ENCODE results near the gene SLC7A1. TPM values are rescaled to one million over a fixed set of nuclear protein-coding genes. Genes with fewer than 3 reads are reported as not detected.

SLC7A1 gene
- total RNA-seq, 1 experiment from 2014 or later: 84.5 TPM

GRCh38 chr13:29483623-29484022, 111.9 kb downstream of the SLC7A1 start:
- Mint-ChIP-seq H3K4me3 (no peak overlapping the region), H3K27me3 (ENCODE audit: low read depth) (no peaks in the 10 kb centered on the region), H3K27ac (peak overlapping the region; percentile 42), H3K9me3 (no peaks in the 10 kb centered on the region), H3K4me1 (peaks cover 43% of the 10 kb centered on the region), H3K36me3 (no peaks in the 10 kb centered on the region)
- ATAC-seq (no peak), DNase-seq (ENCODE audit: low spot score) (no peak)
- ChIA-PET POLR2A (interaction anchor here (0.9 kb wide), 1 partner anchor 15 kb away, joined by 3 read pairs; no protein-coding TSS in a partner anchor), CTCF (interaction anchor here (0.9 to 2.1 kb wide), 5 partner anchors 11 to 31 kb away, joined by 3 to 16 read pairs (median 5); no protein-coding TSS in a partner anchor)
- no peak for TF ChIP-seq JUN (CRISPR knock-in tag; IDR thresholded peaks at IDR 0.05)

GRCh38 chr13:29483211-29483610, 112.3 kb downstream of the SLC7A1 start:
- no peak for TF ChIP-seq MYBL2 (CRISPR knock-in tag; IDR thresholded peaks at IDR 0.05)
- TF ChIP-seq SMAD3 (CRISPR knock-in tag; IDR thresholded peaks at IDR 0.05; ENCODE audit: borderline replicate concordance): no peak
- no peak for TF ChIP-seq FOXP4 (CRISPR knock-in tag; IDR thresholded peaks at IDR 0.05)
- TF ChIP-seq ZBTB43 (CRISPR knock-in tag; IDR thresholded peaks at IDR 0.05): no peak
- TF ChIP-seq MXD4 (CRISPR knock-in tag; IDR thresholded peaks at IDR 0.05; ENCODE audit: borderline replicate concordance): no peak
- TF ChIP-seq ZNF219 (CRISPR knock-in tag; IDR thresholded peaks at IDR 0.05; ENCODE audit: borderline replicate concordance): no peak
- no peak for TF ChIP-seq ELF4 (CRISPR knock-in tag; IDR thresholded peaks at IDR 0.05; ENCODE audit: low read depth)
- no peak for TF ChIP-seq NR3C1 (CRISPR knock-in tag; conservative IDR thresholded peaks at IDR 0.05; ENCODE audit: low read depth)
- no peak for TF ChIP-seq ZNF121 (CRISPR knock-in tag; IDR thresholded peaks at IDR 0.05)
- TF ChIP-seq, protein P1, sequence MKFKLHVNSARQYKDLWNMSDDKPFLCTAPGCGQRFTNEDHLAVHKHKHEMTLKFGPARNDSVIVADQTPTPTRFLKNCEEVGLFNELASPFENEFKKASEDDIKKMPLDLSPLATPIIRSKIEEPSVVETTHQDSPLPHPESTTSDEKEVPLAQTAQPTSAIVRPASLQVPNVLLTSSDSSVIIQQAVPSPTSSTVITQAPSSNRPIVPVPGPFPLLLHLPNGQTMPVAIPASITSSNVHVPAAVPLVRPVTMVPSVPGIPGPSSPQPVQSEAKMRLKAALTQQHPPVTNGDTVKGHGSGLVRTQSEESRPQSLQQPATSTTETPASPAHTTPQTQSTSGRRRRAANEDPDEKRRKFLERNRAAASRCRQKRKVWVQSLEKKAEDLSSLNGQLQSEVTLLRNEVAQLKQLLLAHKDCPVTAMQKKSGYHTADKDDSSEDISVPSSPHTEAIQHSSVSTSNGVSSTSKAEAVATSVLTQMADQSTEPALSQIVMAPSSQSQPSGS (CRISPR knock-in tag; IDR thresholded peaks at IDR 0.05; ENCODE audit: borderline replicate concordance, low read depth): no peak
- no peak for TF ChIP-seq ZNF317 (CRISPR knock-in tag; IDR thresholded peaks at IDR 0.05; ENCODE audit: borderline replicate concordance, low read depth)
- no peak for TF ChIP-seq NFYB (CRISPR knock-in tag; conservative IDR thresholded peaks at IDR 0.05; ENCODE audit: low read depth)
- TF ChIP-seq ZNF423 (CRISPR knock-in tag; IDR thresholded peaks at IDR 0.05): no peak
- no peak for TF ChIP-seq KAT7 (CRISPR knock-in tag; IDR thresholded peaks at IDR 0.05; ENCODE audit: borderline replicate concordance)
- TF ChIP-seq, protein P2, sequence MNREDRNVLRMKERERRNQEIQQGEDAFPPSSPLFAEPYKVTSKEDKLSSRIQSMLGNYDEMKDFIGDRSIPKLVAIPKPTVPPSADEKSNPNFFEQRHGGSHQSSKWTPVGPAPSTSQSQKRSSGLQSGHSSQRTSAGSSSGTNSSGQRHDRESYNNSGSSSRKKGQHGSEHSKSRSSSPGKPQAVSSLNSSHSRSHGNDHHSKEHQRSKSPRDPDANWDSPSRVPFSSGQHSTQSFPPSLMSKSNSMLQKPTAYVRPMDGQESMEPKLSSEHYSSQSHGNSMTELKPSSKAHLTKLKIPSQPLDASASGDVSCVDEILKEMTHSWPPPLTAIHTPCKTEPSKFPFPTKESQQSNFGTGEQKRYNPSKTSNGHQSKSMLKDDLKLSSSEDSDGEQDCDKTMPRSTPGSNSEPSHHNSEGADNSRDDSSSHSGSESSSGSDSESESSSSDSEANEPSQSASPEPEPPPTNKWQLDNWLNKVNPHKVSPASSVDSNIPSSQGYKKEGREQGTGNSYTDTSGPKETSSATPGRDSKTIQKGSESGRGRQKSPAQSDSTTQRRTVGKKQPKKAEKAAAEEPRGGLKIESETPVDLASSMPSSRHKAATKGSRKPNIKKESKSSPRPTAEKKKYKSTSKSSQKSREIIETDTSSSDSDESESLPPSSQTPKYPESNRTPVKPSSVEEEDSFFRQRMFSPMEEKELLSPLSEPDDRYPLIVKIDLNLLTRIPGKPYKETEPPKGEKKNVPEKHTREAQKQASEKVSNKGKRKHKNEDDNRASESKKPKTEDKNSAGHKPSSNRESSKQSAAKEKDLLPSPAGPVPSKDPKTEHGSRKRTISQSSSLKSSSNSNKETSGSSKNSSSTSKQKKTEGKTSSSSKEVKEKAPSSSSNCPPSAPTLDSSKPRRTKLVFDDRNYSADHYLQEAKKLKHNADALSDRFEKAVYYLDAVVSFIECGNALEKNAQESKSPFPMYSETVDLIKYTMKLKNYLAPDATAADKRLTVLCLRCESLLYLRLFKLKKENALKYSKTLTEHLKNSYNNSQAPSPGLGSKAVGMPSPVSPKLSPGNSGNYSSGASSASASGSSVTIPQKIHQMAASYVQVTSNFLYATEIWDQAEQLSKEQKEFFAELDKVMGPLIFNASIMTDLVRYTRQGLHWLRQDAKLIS (CRISPR knock-in tag; IDR thresholded peaks at IDR 0.05; ENCODE audit: borderline replicate concordance): no peak
- no peak for TF ChIP-seq FOXP1 (CRISPR knock-in tag; IDR thresholded peaks at IDR 0.05; ENCODE audit: borderline replicate concordance)
- TF ChIP-seq HMGA2 (CRISPR knock-in tag; IDR thresholded peaks at IDR 0.05): no peak
- no peak for TF ChIP-seq OVOL2 (CRISPR knock-in tag; IDR thresholded peaks at IDR 0.05; ENCODE audit: borderline replicate concordance)
- no peak for TF ChIP-seq JAZF1 (CRISPR knock-in tag; IDR thresholded peaks at IDR 0.05)
- ChIA-PET CTCF (interaction anchor here (0.9 to 2.1 kb wide), 4 partner anchors 10 to 30 kb away, joined by 3 to 16 read pairs (median 4); no protein-coding TSS in a partner anchor), POLR2A (interaction anchor here (0.9 kb wide), 1 partner anchor 15 kb away, joined by 3 read pairs; no protein-coding TSS in a partner anchor)
- no peaks in the 10 kb centered on the region for H3K27me3 Mint-ChIP-seq (ENCODE audit: low read depth)
- no peaks in the 10 kb centered on the region for H3K9me3 Mint-ChIP-seq
- ATAC-seq (no peak), DNase-seq (ENCODE audit: low spot score) (no peak)
- peaks cover 39% of the 10 kb centered on the region for H3K4me1 Mint-ChIP-seq
- H3K36me3 Mint-ChIP-seq: no peaks in the 10 kb centered on the region
- no peak overlapping the region for H3K4me3 Mint-ChIP-seq
- no peak overlapping the region for H3K27ac Mint-ChIP-seq

Data from WTC11 (cell line).